Progenitor cell of endocrine pancreas (in vitro differentiated cells): ENCODE measurements around the gene PTX3. TPM values are rescaled to one million over a fixed set of nuclear protein-coding genes. Genes with fewer than 3 reads are reported as not detected.

ENCODE experiments used
- DNase-seq: peaks from one replicate; pipeline ENCODE4 v3.0.0; 2021; ENCODE audit warnings: low spot score; ENCODE audit not compliant: unreplicated experiment
- H3K27ac Mint-ChIP-seq: 2 replicates; pipeline ENCODE4 v1.8.0; 2021; ENCODE audit warnings: mild to moderate bottlenecking, moderate library complexity, mixed read lengths
- H3K27me3 Mint-ChIP-seq: 2 replicates; pipeline ENCODE4 v1.8.0; 2021; ENCODE audit warnings: mixed read lengths
- H3K36me3 Mint-ChIP-seq: 2 replicates; pipeline ENCODE4 v1.8.0; 2022; ENCODE audit warnings: mixed read lengths; ENCODE audit not compliant: insufficient read depth
- H3K4me1 Mint-ChIP-seq: 2 replicates; pipeline ENCODE4 v1.8.0; 2021; ENCODE audit warnings: low read depth, mixed read lengths
- H3K4me3 Mint-ChIP-seq: 2 replicates; pipeline ENCODE4 v1.8.0; 2021; ENCODE audit warnings: low read depth, mild to moderate bottlenecking, moderate library complexity, mixed read lengths
- H3K9me3 Mint-ChIP-seq: 2 replicates; pipeline ENCODE4 v1.8.0; 2021; ENCODE audit warnings: low read depth, mixed read lengths
- total RNA-seq: library from RNA; stranded (reverse); gene quantifications from 2 replicates; pipeline ENCODE4 v1.2.1, GENCODE V29; 2021
- TF ChIP-seq, protein P1 (sequence below): fragments of 200-600 bp; sonication (generic); IDR thresholded peaks from one replicate; pipeline ENCODE4 v1.5.0; 2021; ENCODE audit warnings: antibody characterized with exemption, mild to moderate bottlenecking; ENCODE audit not compliant: unreplicated experiment

PTX3 gene
- total RNA-seq, 1 donor from 2014 or later: 0.34 TPM

DNA sequence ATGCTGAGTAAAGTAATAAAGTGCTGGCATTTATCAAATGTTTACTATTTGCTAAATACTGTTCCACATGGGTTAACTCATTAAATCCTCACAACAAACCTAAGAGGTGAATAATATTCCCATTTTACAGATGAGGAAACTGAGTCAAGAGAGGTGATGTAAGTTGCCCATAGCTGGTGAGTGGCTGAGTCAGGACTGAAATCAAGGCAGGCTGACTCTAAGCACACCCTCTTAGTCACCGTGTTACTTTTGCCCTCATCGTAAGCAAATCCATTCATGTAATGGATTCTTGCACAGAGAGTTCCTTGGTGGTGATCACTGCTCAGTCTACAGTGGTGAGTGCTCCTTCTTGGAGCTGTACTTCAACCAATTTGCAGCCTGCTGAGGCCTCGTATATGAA, 28.9 kb upstream of the PTX3 start:
- no peak overlapping the region for H3K4me3 Mint-ChIP-seq
- no peaks in the 10 kb centered on the region for H3K4me1 Mint-ChIP-seq
- no peak for DNase-seq
- no peaks in the 10 kb centered on the region for H3K27me3 Mint-ChIP-seq
- H3K36me3 Mint-ChIP-seq: peaks cover 1% of the 10 kb centered on the region
- H3K9me3 Mint-ChIP-seq: no peaks in the 10 kb centered on the region
- TF ChIP-seq, protein P1, sequence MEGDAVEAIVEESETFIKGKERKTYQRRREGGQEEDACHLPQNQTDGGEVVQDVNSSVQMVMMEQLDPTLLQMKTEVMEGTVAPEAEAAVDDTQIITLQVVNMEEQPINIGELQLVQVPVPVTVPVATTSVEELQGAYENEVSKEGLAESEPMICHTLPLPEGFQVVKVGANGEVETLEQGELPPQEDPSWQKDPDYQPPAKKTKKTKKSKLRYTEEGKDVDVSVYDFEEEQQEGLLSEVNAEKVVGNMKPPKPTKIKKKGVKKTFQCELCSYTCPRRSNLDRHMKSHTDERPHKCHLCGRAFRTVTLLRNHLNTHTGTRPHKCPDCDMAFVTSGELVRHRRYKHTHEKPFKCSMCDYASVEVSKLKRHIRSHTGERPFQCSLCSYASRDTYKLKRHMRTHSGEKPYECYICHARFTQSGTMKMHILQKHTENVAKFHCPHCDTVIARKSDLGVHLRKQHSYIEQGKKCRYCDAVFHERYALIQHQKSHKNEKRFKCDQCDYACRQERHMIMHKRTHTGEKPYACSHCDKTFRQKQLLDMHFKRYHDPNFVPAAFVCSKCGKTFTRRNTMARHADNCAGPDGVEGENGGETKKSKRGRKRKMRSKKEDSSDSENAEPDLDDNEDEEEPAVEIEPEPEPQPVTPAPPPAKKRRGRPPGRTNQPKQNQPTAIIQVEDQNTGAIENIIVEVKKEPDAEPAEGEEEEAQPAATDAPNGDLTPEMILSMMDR: no peak
- no peak overlapping the region for H3K27ac Mint-ChIP-seq

DNA sequence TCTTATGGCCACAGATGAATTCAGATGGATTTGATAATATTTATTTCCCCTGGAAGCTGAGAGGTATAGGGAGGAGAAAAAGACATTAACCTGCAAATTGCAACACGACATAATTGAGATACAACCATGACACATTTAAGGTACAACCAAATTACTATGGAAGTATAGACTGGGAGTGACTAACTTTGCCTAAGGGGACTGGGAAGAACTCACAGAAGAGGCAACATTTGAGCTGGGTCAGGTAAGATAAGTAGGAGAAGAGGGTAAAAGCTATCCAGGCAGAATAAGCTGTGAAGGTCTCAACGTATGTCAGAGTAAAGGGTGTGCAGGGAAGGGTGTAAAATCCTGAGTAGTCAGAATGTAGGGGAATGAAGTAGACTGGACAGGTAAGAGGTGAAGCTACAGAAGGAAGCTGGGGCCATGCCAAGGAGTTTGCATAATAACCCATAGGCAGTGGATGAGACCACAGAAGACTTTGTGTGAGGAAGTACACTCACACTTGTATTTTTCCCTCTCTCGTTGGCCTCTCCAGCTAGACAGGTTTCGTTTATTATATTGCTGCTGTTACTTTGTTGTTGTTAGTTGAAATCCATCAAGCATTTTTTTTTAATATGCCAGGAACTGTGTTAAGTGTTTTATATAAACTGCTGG, 28.0 kb upstream of the PTX3 start:
- Mint-ChIP-seq H3K4me1 (no peaks in the 10 kb centered on the region), H3K27me3 (no peaks in the 10 kb centered on the region), H3K4me3 (no peak overlapping the region), H3K9me3 (no peaks in the 10 kb centered on the region), H3K36me3 (peaks cover 1% of the 10 kb centered on the region), H3K27ac (no peak overlapping the region)
- TF ChIP-seq, protein P1: no peak
- no peak for DNase-seq

DNA sequence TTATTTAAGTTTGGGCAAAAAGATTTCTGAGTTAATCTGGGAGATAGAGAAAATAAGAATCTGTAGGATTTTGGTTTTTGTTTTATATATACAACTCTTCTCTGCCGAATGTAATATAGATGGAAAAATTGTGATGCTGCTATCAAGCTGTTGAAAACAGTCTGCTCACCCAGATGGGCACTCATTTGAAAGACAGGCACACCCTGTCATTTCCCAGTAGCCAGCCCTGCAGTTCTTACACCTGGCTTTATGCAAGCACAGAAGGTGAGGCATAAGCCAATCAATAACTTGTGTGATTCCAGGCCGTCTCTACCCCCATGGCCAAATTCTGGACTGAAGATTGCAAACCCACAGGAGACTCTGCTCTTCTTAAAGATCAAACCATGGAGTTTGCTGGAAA, 27.1 kb upstream of the PTX3 start:
- TF ChIP-seq, protein P1: no peak
- DNase-seq: no peak
- Mint-ChIP-seq H3K9me3 (no peaks in the 10 kb centered on the region), H3K36me3 (peaks cover 1% of the 10 kb centered on the region), H3K27ac (no peak overlapping the region), H3K27me3 (no peaks in the 10 kb centered on the region), H3K4me1 (no peaks in the 10 kb centered on the region), H3K4me3 (no peak overlapping the region)

DNA sequence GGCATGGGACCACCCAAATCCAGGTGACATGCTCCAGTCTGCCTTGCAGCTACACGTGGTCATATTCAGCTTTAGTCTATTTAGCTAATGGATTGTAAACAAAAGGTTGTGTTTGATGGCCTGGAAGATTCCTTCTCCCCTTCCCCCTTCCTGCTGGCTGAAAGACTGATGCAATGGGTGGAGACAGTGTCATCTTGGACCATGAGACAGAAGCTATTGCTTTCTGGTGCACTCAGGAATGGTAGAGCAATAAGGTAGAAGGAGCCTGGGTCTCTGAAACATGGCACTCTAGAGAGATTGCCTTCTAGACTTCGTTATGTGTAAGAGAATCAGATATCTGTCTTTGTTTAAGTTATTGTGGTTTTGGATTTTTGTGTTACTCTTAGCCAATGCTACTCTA, 25.7 kb upstream of the PTX3 start:
- Mint-ChIP-seq H3K27ac (no peak overlapping the region), H3K4me3 (no peak overlapping the region), H3K4me1 (peaks cover 2% of the 10 kb centered on the region), H3K27me3 (no peaks in the 10 kb centered on the region), H3K9me3 (no peaks in the 10 kb centered on the region), H3K36me3 (peaks cover 1% of the 10 kb centered on the region)
- no peak for DNase-seq
- TF ChIP-seq, protein P1: no peak

DNA sequence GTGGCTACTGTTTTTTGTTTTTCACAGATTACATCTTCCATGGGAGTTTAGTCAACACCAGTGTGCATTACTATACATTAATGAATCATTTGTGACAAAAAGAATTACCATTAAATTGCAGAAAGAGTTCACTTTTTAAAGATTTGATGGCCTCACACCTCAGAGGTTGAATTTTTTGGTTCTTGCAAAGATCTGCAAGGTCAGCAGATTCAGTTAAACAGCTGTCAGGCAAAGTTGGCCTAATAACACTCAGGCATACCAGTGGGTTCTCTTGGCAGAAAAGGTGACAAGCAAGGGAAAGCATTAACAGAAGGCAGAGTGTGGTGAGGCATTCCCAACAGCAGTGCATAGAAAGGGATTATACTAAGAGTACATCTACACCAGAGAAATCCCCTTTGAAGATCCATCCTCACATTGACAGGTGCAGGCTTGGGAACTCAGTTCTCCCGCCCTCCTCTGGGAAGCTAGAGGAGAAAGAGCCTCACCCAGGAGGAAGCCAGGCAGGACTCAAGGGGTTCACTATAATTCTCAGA, 24.3 kb upstream of the PTX3 start:
- TF ChIP-seq, protein P1: no peak
- Mint-ChIP-seq H3K36me3 (peaks cover 1% of the 10 kb centered on the region), H3K9me3 (no peaks in the 10 kb centered on the region), H3K4me1 (peaks cover 2% of the 10 kb centered on the region), H3K4me3 (no peak overlapping the region), H3K27me3 (no peaks in the 10 kb centered on the region), H3K27ac (peak overlapping the region; percentile 40)
- no peak for DNase-seq
